Stimulated activated CD8-positive, alpha-beta memory T cell treated with anti-CD3 and anti-CD28 coated beads, Interleukin-15, amount 100 ng/mL, for 24 hours (primary cell): ENCODE data around the gene EPAS1.

Source experiments
- DNase-seq: peaks from one replicate; pipeline ENCODE4 v3.0.0-alpha.2; 2020; ENCODE audit warnings: low read depth

The EPAS1 gene

DNA sequence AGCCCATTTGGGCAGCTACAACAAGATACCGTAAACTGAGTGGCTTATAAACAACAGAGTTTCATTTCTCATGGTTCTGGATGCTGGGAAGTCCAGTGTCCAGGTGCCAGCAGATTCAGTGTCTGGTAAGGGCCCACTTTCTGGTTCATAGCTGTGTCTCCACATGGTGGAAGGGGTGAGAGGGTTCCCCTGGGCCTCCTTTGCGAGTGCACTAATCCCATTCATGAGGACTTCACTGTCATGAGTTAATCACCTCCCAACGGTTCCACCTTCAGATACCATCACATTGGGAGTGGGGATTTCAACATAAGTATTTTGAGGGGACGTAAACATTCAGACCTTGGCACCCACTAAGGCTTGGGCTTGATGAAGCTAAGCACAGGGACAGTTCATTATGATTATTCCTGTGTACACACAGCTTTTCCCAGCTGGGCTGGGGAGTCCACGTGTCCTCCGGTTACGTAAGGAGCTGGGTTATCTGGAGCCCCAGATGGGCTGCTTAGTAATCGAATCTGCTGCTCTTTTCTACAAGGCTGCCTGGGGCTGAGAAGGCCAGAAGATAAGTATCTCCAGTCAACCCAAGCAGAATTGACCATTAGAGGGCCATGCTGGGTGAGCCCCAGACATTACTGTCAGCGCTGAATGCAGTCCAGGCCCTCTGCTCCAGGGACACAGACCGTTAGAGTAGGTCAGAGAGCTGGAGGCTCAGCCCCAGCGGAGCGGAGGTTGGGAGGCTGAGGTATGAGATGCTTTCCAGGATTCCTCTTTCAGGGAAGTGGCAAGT lies 42.7 kb downstream of the EPAS1 start:
- no peak for DNase-seq

DNA sequence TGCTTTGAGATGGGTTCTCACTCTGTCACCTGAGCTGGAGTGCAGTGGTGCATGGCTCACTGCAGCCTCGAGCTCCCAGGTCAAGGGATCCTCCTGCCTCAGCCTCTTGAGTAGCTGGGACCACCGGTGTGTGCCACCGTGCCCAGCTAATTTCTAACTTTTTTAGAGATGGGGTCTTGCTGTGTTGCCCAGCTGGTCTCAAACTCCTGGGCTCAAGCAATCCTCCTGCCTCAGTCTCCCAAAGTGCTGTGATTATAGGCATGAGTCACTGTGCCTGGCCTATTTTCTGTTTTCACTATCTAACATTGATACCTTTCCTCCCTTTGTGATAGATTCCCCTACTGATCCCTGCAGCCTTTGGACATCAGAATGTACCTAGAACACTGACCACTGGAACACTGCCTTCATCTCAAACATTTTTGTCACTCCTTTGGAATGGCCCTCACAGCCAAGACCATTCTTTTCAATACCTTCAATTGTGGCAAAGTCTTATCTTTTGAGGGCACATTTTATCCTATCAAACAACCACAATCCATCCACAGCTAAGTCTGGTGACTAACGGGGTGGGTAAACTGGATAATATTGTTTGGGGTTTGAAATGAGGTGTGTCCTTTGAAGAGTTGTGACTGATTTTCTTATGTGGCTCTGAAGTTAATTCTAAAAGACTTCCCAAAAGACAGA lies 43.7 kb downstream of the EPAS1 start:
- DNase-seq, result no peak

DNA sequence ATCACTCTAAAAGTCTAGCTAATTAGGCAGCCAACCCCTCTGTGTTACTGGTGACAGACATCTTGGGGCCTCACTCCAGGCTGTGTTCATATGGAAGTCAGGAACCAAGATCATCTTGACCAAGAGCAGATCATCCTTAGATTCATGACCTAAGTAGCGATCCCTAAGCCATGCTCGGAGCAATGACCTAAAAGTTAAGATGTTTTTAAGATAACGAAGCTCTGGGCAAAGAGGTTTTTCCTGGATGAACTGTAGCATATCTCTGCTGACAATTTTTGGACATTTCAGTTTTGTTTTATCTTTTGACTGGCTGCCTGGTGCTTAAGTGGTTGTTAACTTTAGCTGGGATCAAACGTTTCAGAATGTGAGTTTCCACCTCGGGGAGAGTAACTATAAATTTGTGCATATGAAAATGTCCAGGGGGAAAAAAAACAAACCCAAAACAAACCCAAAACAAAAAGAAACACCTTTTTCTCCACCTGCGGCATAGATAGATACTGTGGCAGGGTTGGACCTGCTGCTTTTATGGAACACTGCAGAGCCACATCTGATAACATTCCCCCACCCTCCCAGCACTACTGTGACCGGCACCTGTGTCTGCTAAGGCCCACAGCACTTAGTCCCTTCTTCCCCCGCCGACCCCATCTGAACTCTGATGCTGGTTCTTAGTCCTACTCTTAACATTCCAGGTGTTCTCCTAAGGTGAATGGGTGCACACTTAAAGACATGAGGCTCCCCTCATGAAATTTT lies 45.5 kb downstream of the EPAS1 start:
- DNase-seq, result no peak

DNA sequence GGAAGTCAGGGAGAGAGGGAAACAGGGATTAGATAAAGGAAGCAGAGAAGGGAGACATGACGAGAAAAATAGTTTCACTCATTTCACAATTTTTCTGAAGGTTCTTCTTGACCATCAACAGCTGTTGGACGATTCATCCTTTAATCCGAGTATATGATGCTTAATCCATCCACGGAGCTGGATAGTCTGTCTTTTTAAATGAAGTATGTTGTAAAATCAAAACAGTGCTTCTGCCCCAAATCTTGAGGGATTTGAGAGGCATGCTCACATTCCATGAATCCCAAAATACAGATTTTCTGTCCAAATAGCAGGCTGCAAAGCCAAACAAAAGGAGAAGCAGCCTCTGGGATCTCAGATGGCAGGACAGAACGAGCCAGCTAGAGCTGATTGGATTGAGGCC lies 47.5 kb downstream of the EPAS1 start:
- no peak for DNase-seq

DNA sequence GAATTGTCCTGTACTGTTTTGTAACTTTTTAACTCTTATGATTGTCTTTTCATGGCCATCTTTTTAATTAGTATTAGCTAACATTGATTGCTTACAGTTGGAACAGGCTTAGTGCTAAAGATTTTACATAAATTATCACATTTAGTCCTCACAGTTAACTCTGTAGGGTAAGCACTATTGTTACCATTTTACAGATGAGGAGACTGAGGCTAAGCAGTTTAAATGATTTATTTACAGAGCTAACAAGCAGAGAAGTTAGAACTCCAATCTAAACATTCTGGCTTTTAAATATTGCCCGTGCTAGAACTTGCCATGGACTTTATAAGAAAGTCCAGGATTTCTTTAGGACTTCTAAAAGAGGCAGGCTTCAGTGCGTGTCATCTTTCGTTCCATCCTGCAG lies 48.6 kb downstream of the EPAS1 start:
- no peak for DNase-seq

DNA sequence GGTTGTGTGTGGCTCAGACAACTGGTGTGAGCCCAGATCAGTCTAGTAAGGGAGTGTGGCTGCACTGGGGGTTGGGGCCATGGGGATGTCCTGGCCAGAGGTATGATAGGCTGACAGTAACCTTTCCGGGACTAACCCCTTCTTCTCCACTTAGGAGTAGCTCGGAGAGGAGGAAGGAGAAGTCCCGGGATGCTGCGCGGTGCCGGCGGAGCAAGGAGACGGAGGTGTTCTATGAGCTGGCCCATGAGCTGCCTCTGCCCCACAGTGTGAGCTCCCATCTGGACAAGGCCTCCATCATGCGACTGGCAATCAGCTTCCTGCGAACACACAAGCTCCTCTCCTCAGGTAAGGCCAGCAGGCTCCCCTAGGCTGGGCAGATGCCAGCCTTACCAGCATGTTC lies 49.5 kb downstream of the EPAS1 start:
- DNase-seq, result no peak

DNA sequence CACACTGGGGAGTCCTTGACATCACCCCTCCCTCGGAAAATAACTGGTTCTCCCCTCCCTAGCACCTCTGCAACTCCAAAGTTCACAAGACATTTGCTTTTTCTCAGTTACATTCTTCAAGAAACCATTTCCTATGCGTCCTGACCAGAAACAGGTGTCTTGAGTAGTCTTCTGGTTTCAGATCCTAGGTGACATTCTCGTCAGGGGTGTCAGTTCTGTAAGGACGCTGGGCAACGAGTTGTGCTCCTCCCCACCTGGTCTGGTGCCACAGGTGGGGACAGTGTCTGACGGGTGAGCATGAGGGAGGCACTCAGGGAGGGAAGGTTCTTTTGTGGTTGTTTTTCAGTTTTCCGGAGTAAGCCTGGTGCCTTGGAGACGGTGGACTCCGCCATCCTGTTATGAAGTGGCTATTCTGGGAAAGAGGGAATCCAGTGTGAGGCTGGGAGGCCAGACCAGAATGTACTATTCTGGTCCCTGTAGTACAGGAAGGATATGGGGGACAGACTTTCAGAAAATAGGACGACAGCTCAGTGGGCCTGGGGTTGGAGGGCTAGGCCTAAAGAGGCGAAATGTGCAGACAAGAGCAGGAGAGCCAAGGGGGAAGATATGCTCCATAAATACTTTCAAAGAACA lies 50.6 kb downstream of the EPAS1 start:
- DNase-seq, result no peak

DNA sequence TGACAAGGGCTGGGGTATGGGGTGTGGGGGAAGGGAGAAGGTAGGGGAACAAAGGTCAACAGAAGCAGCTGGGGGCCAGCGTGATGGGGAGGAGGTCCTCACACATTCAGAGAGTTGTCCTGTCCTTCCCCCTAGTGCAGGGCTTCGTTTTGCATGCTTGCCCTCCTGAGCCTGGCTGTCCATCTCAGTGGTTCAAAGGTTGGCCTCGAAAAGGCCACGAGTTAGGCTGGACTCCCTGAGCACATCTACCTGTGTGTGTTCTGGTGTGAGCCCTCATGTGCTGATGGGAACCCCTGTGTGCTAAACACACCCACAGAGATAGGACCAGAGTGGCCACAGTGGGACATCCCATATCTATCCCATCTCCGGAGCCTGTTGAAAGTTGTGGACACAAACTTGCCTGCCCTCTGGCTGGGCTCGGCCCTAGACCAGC lies 51.9 kb downstream of the EPAS1 start:
- no peak for DNase-seq

DNA sequence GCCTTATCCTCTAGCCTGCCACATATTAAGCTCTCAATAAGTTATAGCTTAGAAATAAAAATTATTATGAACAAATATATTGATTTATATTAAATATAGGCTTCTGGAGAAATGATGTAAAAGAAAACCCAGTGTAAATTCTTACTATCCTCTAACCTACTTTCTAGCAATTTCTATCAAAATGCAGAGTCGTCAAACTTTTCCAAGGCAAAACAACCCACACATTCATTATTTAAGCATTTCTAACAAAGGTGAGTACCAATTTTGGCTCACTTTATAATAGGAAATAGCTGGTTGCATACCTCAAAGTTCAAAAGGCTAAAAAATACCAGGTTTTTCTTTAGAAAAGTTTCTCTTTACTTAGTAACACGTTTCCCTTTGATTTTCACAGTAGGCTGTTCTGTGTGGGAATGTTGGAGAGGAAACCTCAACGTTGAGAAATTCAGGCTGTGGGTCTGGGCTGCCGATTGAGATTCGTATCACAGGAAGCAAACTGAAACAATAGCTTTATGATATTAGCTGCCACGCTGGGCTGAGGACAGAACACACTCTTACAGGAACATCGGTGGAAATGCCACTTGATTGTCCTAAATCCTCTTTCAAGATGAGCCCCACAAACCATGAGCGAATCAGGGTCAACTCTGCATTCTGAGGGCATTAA lies 53.0 kb downstream of the EPAS1 start:
- DNase-seq, result no peak

DNA sequence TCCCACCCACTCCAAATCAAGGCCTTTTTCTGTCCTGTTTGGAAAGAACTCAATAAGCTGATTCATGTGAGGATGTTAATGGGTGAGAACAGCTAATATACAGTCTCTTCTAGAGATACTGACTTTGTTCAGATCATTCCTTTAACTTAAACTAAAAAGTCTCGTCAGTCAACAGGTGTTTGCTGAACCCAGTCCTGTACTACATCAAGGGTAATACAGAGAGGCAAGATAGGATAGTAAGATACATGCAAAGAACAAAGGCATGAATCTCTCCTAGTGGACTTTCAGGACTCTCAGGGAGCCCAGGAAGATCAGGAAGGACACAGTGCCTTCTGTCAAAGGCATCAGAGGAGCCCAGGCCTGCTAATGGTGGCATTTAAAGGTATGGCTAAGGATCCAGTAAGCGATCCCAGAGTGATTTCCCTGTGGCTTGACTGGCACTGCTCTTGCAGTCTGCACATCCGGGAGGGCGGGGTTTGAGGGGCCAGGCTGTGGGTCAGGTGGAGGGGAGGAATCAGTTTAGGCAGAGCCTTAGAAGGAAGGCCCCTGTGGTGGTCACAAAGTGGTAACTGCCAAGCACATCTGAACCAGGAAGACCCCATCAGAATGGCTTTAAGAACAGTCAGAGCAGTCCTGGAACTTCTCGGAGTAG lies 54.0 kb downstream of the EPAS1 start:
- no peak for DNase-seq

DNA sequence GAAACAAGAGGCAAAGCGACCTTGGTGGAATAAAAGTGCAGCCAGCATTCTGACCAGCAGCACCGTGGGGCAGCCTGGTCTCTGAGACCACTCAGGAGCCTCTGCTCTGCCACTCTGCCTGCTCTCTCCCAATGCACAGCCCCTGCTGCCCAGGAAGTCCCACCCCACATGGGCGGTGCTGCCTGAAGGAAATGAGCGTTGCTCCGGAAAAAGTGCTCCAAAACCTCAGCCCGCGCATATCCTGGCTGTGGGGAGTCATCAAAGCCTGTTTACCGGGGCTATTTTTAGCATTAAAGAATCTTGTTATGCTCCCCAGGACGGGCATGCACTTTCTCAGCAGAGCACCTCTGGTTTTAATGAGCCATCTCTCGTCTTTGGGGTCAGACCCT lies 54.5 kb downstream of the EPAS1 start:
- DNase-seq, result peak; percentile 18

DNA sequence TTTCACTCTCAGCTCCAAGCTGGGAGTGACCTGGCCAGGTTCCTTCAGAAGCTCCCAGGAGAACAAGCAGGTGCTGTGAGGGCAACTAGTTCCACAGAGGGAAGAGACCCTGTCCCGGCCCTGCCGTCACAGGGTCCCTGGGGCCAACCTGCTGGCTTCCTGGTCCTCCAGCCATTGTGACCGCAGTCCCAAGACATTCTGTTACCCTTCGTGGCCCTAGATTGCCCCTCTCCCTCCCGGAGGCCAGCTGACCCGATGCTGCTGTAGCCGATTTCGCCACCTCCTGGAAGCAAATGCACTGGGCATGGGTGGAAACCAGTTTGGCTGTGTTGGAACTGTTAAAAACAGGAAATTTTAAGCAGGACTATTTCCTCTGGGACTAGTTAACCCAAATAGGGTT lies 55.4 kb downstream of the EPAS1 start:
- no peak for DNase-seq

DNA sequence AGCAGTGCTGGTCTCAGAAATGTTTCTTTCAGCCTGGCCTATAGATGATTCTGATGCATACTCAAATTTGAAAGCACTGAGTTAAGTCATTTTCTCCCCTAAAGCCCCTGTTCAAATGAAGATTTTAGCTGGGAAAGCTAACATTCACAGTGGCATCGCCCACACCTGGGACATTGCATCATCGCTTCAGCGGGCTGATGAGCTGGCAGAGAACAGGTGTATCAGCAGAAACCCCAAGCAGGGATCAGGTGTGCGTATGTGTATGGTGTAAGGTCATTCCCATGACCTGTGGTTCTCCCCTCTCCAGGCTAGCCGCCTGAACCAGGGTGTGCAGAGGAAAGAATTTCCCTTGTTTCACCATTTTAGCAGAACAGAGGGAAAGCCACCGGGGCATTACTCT lies 56.3 kb downstream of the EPAS1 start:
- no peak for DNase-seq

DNA sequence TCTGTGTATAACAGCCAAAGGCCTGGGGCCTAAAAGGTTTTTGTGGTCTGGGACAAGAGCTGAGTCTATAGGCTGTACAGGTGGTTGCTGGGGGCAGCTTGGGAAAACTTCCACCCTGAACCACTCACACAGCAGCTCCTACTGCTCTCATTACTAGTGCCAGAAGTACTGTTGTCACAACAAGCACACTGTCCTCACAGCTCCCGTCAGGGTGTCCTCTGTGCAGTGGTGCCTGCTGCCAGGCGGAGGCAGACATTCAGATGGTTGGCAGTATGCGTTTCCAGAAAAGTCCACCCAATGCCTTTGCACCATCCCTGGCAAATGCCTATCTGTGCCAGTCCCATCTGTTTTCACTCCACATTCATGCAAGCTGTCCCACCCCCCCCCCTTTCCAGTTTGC lies 58.5 kb downstream of the EPAS1 start:
- no peak for DNase-seq

DNA sequence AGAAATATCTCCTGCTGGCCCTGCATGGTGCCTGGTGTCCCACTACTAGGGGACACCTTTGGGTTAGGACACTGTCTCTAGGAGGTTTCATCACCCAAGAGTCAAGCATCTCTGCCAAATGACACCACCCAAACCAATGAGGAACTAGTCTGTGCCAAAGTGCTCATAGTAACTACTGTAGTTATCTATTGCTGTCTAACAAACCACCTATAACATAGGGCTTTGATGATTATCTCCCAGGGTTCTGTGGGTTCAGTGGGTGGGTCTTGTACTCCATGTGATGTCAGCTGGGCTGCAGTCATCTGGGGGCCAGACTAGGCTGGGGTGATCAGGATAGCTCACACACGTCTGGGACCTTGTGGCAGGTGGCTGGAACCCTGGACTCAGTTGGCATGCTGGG lies 59.8 kb downstream of the EPAS1 start:
- no peak for DNase-seq

DNA sequence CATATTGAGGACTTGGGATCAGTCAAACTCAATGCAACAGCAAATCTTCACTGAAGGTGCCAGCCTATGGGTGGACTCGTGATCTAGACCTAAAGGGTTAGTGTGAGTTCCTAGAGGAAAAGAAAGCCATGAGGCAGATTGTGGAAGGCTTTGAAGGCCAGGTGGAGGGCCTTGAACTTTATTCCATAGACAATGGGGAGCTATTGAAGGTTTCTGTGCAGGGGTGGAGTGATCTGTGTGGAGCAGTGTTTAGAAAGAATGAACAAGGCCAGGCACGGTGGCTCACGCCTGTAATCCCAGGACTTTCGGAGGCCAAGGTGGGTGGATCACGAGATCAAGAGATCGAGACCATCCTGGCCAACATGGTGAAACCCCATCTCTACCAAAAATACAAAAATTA lies 61.5 kb downstream of the EPAS1 start:
- DNase-seq, result no peak

DNA sequence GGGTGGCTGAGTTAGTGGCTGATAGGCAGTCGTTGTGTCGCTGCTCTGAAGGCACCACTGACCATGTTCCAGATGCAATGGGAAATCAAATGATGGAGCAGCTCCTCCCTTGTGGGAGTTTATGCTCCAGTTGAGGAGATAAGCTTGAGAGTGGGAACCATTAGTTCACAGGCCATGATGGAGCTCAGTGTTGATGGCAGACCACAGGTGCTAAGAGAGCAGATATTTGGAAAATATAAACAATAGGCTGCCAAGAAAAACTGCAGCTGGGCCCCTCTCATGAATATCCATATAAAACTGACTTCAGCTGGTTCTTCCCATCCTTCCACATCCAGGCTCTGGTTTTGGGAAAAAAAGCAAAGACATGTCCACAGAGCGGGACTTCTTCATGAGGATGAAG lies 63.1 kb downstream of the EPAS1 start:
- DNase-seq, result no peak

DNA sequence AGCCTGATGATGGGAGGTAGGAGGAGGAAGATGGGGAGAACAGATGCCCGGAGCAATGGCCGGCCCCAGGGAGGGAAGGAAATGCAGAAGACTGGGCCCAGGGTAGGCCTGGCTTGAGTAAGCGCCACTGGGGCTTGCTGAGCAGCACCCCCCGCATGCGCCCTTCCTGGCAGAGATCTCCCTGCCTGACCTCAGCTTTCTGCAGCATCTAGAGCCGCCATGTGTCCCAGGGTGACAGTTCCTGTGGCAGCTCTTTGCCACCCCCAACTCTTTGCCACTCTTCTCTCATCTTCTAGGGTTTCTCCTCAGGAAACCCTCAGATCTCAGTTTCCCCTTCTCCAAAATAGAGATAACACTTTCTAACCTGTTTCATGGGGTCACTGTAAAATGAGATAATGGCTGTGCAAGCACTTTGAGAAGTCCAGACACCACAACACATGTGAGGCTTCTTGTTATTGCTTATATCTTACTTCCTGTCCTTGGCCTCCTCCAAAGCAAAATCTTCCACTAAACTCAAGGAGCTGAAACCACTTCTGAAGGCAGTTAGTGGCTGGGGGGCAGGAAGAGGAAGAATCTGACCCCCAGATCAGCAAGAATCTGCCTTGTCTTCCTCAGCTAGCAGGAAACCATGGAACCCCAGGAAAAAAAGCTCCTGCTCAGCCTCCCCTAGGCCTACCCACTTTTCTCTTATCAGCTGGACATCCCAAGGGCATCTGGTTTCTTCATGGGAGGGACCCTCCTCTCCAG lies 64.9 kb downstream of the EPAS1 start:
- no peak for DNase-seq

DNA sequence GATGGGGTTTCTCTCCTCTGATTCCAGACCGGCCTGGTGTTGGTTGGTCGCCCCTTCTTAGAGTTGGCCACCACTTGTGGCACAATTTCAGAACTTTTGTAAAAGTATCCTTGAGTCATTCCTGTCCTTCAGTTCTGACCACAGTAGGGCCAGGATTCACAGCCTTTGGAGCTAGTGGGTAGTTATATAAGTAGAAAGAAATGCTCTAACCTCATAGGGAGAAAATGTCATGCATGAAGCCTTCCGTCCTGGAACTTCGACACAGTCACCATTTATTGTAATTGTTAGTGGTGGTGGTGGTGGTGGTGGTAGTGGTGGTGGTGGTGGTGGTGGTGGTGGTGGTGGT lies 65.4 kb downstream of the EPAS1 start:
- DNase-seq, result no peak

DNA sequence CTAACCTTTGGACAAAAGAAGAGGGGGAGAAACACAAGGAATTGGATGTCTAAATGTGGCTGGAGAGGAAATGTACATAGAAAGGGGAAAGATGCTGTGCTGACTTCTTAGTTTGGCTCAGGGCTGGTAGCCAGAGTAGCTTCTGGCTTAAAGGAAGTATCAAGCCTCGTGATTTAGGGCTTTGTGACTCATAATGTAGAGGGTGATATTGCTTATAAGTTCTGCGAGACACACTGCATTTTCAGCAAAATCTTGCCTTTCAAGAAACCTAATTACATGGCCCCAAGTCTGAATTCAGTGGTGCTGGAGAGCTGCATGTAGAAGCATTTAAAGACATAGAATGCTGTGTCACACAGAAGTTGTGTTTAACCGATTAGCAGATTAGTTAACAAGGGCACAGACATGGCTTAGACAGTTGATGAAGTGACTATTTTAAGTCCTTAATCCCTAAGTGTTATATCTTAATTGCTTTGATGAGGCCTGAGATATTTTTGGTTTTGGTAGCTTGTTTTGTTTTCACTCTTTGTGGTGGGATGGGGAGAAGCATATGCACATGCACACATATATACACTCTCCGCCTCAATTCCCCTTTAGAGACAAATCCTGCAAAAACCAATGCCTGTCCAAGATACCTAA lies 66.4 kb downstream of the EPAS1 start:
- DNase-seq, result no peak
